Tibial artery (tissue), 4 donors: ENCODE data around the gene NCKAP5L.

Source experiments
- DNase-seq, 2 donors: peaks; one replicate each; pipeline ENCODE4 v3.0.0-alpha.2; 2019
- H3K27ac ChIP-seq, 2 donors: fragments of 200-600 bp; sonication (generic) in 1 of 2; 1 replicate in 1 of 2; 2 replicates in 1 of 2; pipeline ENCODE4 v1.5.1; 2018 to 2019; ENCODE audit warnings: mild to moderate bottlenecking in 1 of 2
- H3K27me3 ChIP-seq, 2 donors: fragments of 200-600 bp; sonication (generic) in 1 of 2; one replicate each; pipeline versions ENCODE4 v1.5.1 to v1.6.0; 2016 to 2019
- H3K36me3 ChIP-seq, 3 donors: fragments of 200-600 bp; sonication (generic) in 2 of 3; one replicate each; pipeline ENCODE4 v1.5.1; 2016 to 2019; ENCODE audit warnings: mild to moderate bottlenecking in 2 of 3
- H3K4me1 ChIP-seq, 4 donors: fragments of 200-600 bp; sonication (generic) in 2 of 4; 1 replicate in 3 of 4; 2 replicates in 1 of 4; pipeline ENCODE4 v1.5.1; 2016 to 2019
- H3K4me3 ChIP-seq, 2 donors: fragments of 200-600 bp; sonication (generic) in 1 of 2; 1 replicate in 1 of 2; 2 replicates in 1 of 2; pipeline ENCODE4 v1.5.1; 2018 to 2019; ENCODE audit warnings: mild to moderate bottlenecking in 2 of 2
- H3K9me3 ChIP-seq, 3 donors: fragments of 200-600 bp; sonication (generic) in 1 of 3; one replicate each; pipeline ENCODE4 v1.5.1; 2016 to 2019
- intact Hi-C: fragments of 100-400 bp; cut with DNase I; formaldehyde crosslinking; loops from one replicate; pipeline ENCODE4 v1.15.0; 2023; ENCODE audit warnings: low total_unique reads
- TF ChIP-seq, protein P1 (sequence below), 2 experiments: fragments of 200-600 bp in 1 of 2; fragments of 450-650 bp in 1 of 2; IDR thresholded peaks; one replicate each; pipeline ENCODE4 v1.5.1; 2017 to 2019; ENCODE audit warnings: antibody characterized with exemption in 2 of 2, mild to moderate bottlenecking in 1 of 2, moderate library complexity in 1 of 2

NCKAP5L gene

DNA sequence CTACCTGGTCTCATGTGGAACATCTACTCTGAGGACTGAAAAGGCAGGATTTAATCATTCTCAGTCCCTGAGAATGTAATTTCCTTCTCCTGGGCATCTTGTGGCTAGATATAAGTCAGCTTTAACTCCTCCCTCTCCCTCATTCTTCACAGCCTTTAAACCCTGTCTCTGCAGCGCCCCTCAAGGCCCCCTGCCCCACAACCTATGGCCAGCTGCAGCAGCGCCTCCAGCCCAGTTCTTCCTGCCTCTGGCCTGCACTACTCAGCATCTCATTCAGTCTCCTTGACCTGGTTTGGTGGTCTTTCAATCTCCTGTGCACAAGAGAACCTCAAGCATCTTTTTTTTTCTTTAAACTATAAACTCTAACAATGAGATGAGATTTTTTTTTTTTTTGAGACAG is 29.3 kb downstream of the NCKAP5L start:
- Histone ChIP-seq H3K9me3 (no peaks in the 10 kb centered on the region), H3K4me1 (no peaks in the 10 kb centered on the region), H3K4me3 (no peak overlapping the region), H3K36me3 (peaks cover 50 to 98% (median 82%) of the 10 kb centered on the region in 3 donors), H3K27ac (no peak overlapping the region), H3K27me3 (no peaks in the 10 kb centered on the region)
- TF ChIP-seq, protein P1, sequence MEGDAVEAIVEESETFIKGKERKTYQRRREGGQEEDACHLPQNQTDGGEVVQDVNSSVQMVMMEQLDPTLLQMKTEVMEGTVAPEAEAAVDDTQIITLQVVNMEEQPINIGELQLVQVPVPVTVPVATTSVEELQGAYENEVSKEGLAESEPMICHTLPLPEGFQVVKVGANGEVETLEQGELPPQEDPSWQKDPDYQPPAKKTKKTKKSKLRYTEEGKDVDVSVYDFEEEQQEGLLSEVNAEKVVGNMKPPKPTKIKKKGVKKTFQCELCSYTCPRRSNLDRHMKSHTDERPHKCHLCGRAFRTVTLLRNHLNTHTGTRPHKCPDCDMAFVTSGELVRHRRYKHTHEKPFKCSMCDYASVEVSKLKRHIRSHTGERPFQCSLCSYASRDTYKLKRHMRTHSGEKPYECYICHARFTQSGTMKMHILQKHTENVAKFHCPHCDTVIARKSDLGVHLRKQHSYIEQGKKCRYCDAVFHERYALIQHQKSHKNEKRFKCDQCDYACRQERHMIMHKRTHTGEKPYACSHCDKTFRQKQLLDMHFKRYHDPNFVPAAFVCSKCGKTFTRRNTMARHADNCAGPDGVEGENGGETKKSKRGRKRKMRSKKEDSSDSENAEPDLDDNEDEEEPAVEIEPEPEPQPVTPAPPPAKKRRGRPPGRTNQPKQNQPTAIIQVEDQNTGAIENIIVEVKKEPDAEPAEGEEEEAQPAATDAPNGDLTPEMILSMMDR (IDR thresholded peaks at IDR 0.05) = no peak
- no peak for DNase-seq
- intact Hi-C loops = no loop called here

DNA sequence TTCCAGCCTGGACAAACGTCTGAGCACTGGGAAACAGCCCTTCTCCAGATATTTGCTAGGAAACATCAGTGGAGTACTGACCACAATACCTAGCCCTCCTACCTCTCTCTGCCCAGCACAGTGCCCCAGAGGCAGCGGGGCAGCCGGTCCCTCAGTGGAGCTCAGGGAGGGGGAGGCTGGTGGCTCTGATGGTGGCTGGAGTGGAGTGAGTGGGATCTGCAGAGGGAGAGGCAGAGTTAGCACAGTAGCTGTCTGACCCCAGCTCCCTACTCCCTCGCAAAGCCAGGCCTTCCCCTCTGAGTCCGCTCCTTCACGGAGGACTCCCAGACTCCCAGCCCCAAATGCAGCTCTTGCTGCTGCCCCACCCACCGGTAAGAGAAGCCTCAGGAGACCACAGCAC is 30.0 kb downstream of the NCKAP5L start:
- no peak overlapping the region for H3K27ac ChIP-seq
- H3K9me3 ChIP-seq = no peaks in the 10 kb centered on the region
- no peaks in the 10 kb centered on the region for H3K4me1 ChIP-seq
- no peaks in the 10 kb centered on the region for H3K27me3 ChIP-seq
- TF ChIP-seq, protein P1 (IDR thresholded peaks at IDR 0.05) = no peak
- no peak overlapping the region for H3K4me3 ChIP-seq
- no peak for DNase-seq
- intact Hi-C loops = no loop called here
- H3K36me3 ChIP-seq = peaks cover 43 to 91% (median 75%) of the 10 kb centered on the region in 3 donors

GRCh38 chr12:49797449-49797776 is 30.8 kb downstream of the NCKAP5L start:
- Histone ChIP-seq H3K4me1 (no peaks in the 10 kb centered on the region), H3K9me3 (no peaks in the 10 kb centered on the region), H3K36me3 (peaks cover 39 to 91% (median 75%) of the 10 kb centered on the region in 3 donors), H3K4me3 (no peak overlapping the region), H3K27me3 (no peaks in the 10 kb centered on the region), H3K27ac (no peak overlapping the region)
- intact Hi-C loops = no loop called here
- no peak for DNase-seq
- TF ChIP-seq, protein P1 (IDR thresholded peaks at IDR 0.05) = no peak

- TF ChIP-seq, protein P1 (IDR thresholded peaks at IDR 0.05) = no peak
- H3K9me3 ChIP-seq = no peaks in the 10 kb centered on the region
- peaks cover 39 to 91% (median 75%) of the 10 kb centered on the region in 3 donors for H3K36me3 ChIP-seq
- no peak overlapping the region for H3K4me3 ChIP-seq
- H3K4me1 ChIP-seq = no peaks in the 10 kb centered on the region
- H3K27me3 ChIP-seq = no peaks in the 10 kb centered on the region
- no peak overlapping the region for H3K27ac ChIP-seq
- DNase-seq = no peak
- intact Hi-C loops = no loop called here
These were observed 31.4 kb downstream of the NCKAP5L start for GRCh38 chr12:49796606-49797448.

DNA sequence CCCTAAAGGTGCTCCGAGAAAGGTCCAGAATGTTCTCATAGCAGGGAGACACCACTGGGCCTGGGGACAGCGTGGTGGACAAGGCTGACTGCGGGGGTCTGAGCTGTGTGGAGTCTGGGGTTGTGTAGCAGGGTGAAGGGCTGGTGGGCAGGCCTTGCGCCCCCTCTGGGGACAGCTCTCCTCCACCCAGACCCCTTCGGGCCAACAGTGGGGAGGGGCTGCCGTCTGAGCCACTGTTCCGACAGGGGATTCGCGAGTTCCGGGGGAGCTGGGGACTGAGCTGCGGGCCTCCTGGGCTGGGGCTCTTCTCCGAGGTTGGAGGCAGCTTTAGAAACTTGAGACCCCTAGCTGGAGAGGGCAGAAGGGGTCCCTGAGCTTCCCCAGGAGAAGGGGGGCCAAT is 32.1 kb downstream of the NCKAP5L start:
- no peaks in the 10 kb centered on the region for H3K9me3 ChIP-seq
- intact Hi-C loops = no loop called here
- H3K4me1 ChIP-seq = no peaks in the 10 kb centered on the region
- TF ChIP-seq, protein P1 (IDR thresholded peaks at IDR 0.05) = no peak
- peaks cover 39 to 91% (median 75%) of the 10 kb centered on the region in 3 donors for H3K36me3 ChIP-seq
- DNase-seq = no peak
- H3K27ac ChIP-seq = no peak overlapping the region
- H3K4me3 ChIP-seq = no peak overlapping the region
- H3K27me3 ChIP-seq = no peaks in the 10 kb centered on the region
